Gastroesophageal sphincter (tissue), 4 donors: ENCODE data around the gene GPR137. TPM values are rescaled to one million over a fixed set of nuclear protein-coding genes. Genes with fewer than 3 reads are reported as not detected.

ENCODE experiments used
- ATAC-seq: fragments of 150-250 bp; one replicate; pipeline ENCODE4 v1.9.1; 2016; ENCODE audit warnings: mild to moderate bottlenecking, moderate library complexity
- H3K27ac ChIP-seq, 4 donors: fragments of 200-600 bp; sonication (generic) in 3 of 4; 1 replicate in 3 of 4; 2 replicates in 1 of 4; pipeline ENCODE4 v1.5.1; 2016 to 2019
- H3K27me3 ChIP-seq: fragments of 200-600 bp; sonication (generic); one replicate; pipeline ENCODE4 v1.5.1; 2019
- H3K36me3 ChIP-seq, 2 donors: fragments of 200-600 bp; sonication (generic); one replicate each; pipeline ENCODE4 v1.5.1; 2019; ENCODE audit warnings: control low read depth in 1 of 2
- H3K4me1 ChIP-seq, 3 donors: fragments of 200-600 bp; sonication (generic); 1 replicate in 2 of 3; 2 replicates in 1 of 3; pipeline ENCODE4 v1.5.1; 2016 to 2019; ENCODE audit warnings: control low read depth in 2 of 3
- H3K4me3 ChIP-seq, 2 donors: fragments of 200-600 bp; sonication (generic); one replicate each; pipeline ENCODE4 v1.5.1; 2019; ENCODE audit warnings: mild to moderate bottlenecking in 1 of 2, moderate library complexity in 1 of 2
- H3K9me3 ChIP-seq, 3 donors: fragments of 200-600 bp; sonication (generic); one replicate each; pipeline ENCODE4 v1.5.1; 2017 to 2019; ENCODE audit warnings: control low read depth in 2 of 3
- EP300 ChIP-seq: sonication (generic); formaldehyde crosslinking; IDR thresholded peaks from one replicate; pipeline ENCODE4 v1.6.1; 2017; ENCODE audit warnings: antibody characterized with exemption, mild to moderate bottlenecking
- POLR2A ChIP-seq, 2 donors: fragments of 450-650 bp; IDR thresholded peaks; one replicate each; pipeline ENCODE4 v1.6.1; 2017; ENCODE audit warnings: antibody characterized with exemption in 2 of 2, mild to moderate bottlenecking in 2 of 2, moderate library complexity in 1 of 2
- POLR2AphosphoS5 ChIP-seq: sonication (generic); formaldehyde crosslinking; IDR thresholded peaks from one replicate; pipeline ENCODE4 v1.6.1; 2017; ENCODE audit warnings: antibody characterized with exemption
- WGBS, 2 donors: methylation state at CpG; one replicate each; pipeline ENCODE4 v1.1.5; 2018; ENCODE audit warnings: low coverage in 1 of 2; 5-methylcytosine and 5-hydroxymethylcytosine counted together
- total RNA-seq, 4 donors: library from RNA; depleted of rRNA; stranded (reverse); fragments of >200 nt; gene quantifications; one replicate each; pipeline ENCODE4 v1.1.0, GENCODE V29; 2016
- TF ChIP-seq, protein P1 (sequence below), 4 experiments: fragments of 200-600 bp in 2 of 4; fragments of 450-650 bp in 2 of 4; sonication (generic) in 1 of 4; IDR thresholded peaks; one replicate each; pipeline ENCODE4 v1.5.1; 2017 to 2019; ENCODE audit warnings: antibody characterized with exemption in 4 of 4, mild to moderate bottlenecking in 2 of 4, moderate library complexity in 2 of 4

Gene GPR137
- total RNA-seq, 4 donors from 2014 or later: 14.0 to 37.1 (median 27.6) TPM

DNA sequence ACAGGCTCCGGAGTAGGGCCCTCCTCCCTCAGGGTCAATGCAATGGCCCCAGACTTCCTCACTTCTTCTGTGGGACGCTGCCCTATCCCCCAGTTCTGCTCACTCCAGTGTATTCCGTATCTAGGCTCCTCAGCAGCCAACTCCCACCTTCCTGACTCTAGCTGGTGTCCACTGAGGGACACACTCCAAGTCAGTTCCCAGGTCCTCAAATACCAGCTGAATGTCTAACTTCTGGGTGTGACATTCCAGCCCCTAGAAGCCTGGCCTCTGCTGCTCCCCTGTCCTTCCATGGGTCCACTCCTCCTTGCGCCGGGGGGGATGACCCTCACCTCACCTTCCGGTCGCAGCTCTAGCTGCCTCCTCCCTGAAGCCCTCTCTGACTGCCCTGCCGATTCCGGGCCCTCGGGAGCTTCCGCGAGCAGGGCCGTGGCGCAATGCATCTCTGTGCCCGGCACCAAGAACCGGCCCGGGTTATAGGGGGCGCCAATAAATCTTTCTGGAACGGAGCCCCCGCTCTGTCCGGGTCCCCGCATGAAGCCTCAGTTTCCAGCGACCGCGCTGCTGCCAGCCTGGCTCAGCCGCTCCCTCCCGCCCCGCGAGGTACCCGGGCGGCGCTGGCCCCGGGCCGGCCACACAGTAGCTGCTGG, 16.6 kb upstream of the GPR137 start:
- WGBS, 2 donors: 0% methylated on average over 16 of the region's 34 CpGs; no CpG with 5 or more reads in 1 of the 2 donors

DNA sequence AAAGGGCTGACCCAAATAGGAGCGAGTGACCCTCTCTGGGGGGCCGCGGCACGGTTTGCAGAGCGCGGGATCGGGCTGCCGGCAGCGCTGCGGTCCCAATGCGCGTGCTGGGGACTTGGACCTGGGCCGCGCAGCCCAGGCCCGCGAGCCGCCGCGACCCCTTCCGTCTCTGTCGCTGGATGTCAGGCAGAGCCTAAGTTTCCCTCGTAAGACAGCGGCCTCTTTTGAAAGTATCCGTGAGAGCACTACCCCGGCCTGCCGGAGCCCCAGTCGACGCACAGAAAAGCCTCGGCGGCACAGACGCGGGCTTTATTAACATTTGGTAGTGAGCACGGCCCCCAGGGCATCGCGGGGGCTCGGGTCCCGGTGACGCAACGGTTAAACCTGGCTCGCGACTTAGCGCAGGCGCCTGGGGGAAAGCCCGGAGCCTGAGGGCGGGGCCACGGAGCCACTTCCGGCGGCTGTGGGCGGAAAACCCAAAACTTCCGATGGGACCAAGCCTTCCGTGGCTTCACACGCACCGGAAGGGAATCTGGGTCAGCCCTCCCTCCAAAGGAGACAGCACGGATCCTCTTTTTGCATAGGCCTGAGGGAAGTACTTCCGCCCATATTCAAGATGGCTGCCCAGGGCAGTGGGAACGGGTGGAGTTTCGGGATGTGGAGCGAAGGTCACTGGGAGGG, 16.0 kb upstream of the GPR137 start:
- peaks cover 0 to 27% of the 10 kb centered on the region in 2 donors for H3K36me3 ChIP-seq
- peaks cover 0 to 38% (median 19%) of the 10 kb centered on the region in 3 donors for H3K4me1 ChIP-seq
- H3K27me3 ChIP-seq: no peaks in the 10 kb centered on the region
- TF ChIP-seq POLR2AphosphoS5 (peak; percentile 91), EP300 (no peak), POLR2A (IDR thresholded peaks at IDR 0.05) (peak; percentile 48 to 49)
- TF ChIP-seq, protein P1, sequence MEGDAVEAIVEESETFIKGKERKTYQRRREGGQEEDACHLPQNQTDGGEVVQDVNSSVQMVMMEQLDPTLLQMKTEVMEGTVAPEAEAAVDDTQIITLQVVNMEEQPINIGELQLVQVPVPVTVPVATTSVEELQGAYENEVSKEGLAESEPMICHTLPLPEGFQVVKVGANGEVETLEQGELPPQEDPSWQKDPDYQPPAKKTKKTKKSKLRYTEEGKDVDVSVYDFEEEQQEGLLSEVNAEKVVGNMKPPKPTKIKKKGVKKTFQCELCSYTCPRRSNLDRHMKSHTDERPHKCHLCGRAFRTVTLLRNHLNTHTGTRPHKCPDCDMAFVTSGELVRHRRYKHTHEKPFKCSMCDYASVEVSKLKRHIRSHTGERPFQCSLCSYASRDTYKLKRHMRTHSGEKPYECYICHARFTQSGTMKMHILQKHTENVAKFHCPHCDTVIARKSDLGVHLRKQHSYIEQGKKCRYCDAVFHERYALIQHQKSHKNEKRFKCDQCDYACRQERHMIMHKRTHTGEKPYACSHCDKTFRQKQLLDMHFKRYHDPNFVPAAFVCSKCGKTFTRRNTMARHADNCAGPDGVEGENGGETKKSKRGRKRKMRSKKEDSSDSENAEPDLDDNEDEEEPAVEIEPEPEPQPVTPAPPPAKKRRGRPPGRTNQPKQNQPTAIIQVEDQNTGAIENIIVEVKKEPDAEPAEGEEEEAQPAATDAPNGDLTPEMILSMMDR (IDR thresholded peaks at IDR 0.05): peak in 3 of 4 experiments; percentile 7 to 37 (median 14)
- ATAC-seq: peak; percentile 92
- peak overlapping the region; percentile 70 to 96 for H3K4me3 ChIP-seq
- WGBS, 2 donors: 7% methylated on average over 3 of the region's 58 CpGs; no CpG with 5 or more reads in 1 of the 2 donors
- peak overlapping the region; percentile 91 to 97 (median 94) for H3K27ac ChIP-seq
- H3K9me3 ChIP-seq: no peaks in the 10 kb centered on the region

More for the DNA sequence above, 16.6 kb upstream of the GPR137 start:
- Histone ChIP-seq H3K4me3 (peak overlapping the region; percentile 70 to 81), H3K27ac (peak overlapping the region; percentile 82 to 97 (median 92)), H3K9me3 (no peaks in the 10 kb centered on the region), H3K36me3 (peaks cover 0 to 34% of the 10 kb centered on the region in 2 donors), H3K27me3 (no peaks in the 10 kb centered on the region), H3K4me1 (peaks cover 0 to 38% (median 19%) of the 10 kb centered on the region in 3 donors)
- TF ChIP-seq POLR2AphosphoS5 (no peak), POLR2A (IDR thresholded peaks at IDR 0.05) (no peak), EP300 (no peak)
- TF ChIP-seq, protein P1 (IDR thresholded peaks at IDR 0.05): no peak
- peak; percentile 25 for ATAC-seq

DNA sequence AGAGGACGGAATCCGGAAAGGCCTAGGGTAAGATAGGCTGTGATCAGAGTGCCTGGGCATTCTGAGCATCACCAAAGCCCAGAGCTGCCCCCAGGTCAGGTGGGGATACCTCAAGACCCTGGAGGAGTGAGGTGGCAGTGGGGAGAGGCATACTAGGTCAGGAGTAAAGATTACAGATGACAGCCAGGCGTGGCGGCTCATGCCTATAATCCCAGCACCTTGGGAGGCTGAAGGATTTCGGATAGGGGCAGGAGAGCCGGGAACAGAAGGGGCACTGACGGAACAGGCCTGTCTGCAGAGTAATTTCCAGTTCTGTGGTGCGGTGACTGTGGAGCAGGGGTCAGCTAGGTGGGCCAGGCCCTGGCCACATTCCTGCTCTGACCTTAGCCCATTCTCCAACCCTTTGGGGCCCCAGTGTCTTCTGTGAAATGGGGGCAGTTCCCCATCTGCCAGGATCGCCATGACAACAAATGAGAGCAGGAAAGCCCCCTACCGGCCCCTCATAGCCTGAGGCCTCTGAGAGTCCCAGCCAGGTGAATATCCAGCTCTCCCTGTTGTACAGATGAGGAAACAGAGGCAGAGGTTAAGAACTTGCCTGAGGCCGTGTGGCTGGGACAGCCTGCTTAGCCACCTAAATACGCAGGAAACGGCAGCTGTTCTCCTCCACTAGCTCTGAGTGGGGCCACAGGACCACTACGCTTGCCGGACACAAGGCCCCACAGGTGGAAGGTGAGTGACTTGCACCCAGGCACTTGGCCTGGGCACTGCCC, 10.4 kb upstream of the GPR137 start:
- no peak overlapping the region for H3K4me3 ChIP-seq
- peaks cover 0 to 49% of the 10 kb centered on the region in 2 donors for H3K36me3 ChIP-seq
- 86 to 92% methylated on average over 2 to 5 of the region's 15 CpGs for WGBS, 2 donors
- peaks cover 0 to 15% (median 5%) of the 10 kb centered on the region in 3 donors for H3K4me1 ChIP-seq
- ATAC-seq: no peak
- H3K9me3 ChIP-seq: no peaks in the 10 kb centered on the region
- H3K27me3 ChIP-seq: no peaks in the 10 kb centered on the region
- no peak overlapping the region for H3K27ac ChIP-seq
- TF ChIP-seq EP300 (no peak), POLR2AphosphoS5 (no peak), POLR2A (IDR thresholded peaks at IDR 0.05) (no peak)
- TF ChIP-seq, protein P1 (IDR thresholded peaks at IDR 0.05): no peak

DNA sequence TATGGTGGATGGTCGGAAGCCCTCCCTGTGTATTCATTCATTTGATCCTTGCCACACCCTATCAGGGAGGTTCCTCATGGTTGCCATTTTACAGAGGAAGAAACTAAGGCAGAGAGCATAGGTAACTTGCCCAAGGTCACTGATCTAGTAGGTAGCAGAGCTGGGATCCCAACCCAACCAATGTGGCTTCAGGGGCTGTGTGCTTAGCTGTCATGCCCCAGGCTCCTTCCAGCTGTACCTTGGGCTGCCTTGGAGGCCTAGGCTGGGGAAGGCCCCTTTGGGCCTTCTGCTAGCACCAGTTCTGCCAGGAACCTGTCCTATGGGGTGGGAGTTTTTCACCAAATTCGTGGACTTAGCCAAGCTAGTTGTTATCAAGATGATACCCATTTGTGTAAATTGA, 9.8 kb upstream of the GPR137 start:
- WGBS, 2 donors: 86% methylated on average over 1 of the region's 2 CpGs; no CpG with 5 or more reads in 1 of the 2 donors
- no peaks in the 10 kb centered on the region for H3K9me3 ChIP-seq
- H3K36me3 ChIP-seq: peaks cover 0 to 52% of the 10 kb centered on the region in 2 donors
- H3K27ac ChIP-seq: no peak overlapping the region
- no peak overlapping the region for H3K4me3 ChIP-seq
- TF ChIP-seq EP300 (no peak), POLR2A (IDR thresholded peaks at IDR 0.05) (no peak), POLR2AphosphoS5 (no peak)
- TF ChIP-seq, protein P1 (IDR thresholded peaks at IDR 0.05): no peak
- no peak for ATAC-seq
- peaks cover 0 to 15% (median 5%) of the 10 kb centered on the region in 3 donors for H3K4me1 ChIP-seq
- H3K27me3 ChIP-seq: no peaks in the 10 kb centered on the region
